Ovary (tissue), 3 donors: ENCODE results near the gene FERMT2.

Experiments
- CTCF ChIP-seq, 3 donors: fragments of 450-650 bp in 2 of 3; fragments of 200-600 bp in 1 of 3; IDR thresholded peaks; one replicate each; pipeline versions ENCODE4 v1.5.1 to v1.8.0; 2016 to 2022; ENCODE audit warnings: antibody characterized with exemption in 3 of 3, mild to moderate bottlenecking in 1 of 3
- EP300 ChIP-seq: sonication (generic); formaldehyde crosslinking; IDR thresholded peaks from one replicate; pipeline ENCODE4 v1.6.1; 2017; ENCODE audit warnings: antibody characterized with exemption
- POLR2A ChIP-seq: fragments of 450-650 bp; IDR thresholded peaks from one replicate; pipeline ENCODE4 v1.6.1; 2017; ENCODE audit warnings: antibody characterized with exemption, mild to moderate bottlenecking, moderate library complexity
- donor health status: DM: no; HTN: no; CAD: no.

DNA sequence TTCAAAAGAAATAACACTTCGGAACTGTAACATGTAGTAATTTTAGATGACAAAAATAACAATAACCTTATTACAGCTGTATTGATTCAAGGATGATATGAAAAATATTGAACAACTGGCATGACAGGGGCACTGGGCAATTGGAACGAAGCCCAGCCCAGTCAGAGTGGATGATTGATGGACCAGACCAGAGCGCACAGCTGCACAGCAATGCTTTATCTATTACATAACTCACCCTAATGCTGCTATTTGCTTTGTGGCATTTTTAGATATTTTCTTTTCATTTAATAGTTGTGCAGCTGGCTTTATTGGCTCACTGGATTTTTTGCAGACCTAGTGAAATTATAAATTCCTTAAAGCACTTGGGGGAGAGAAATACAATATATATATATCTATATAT is 26.9 kb upstream of the FERMT2 start:
- TF ChIP-seq CTCF (IDR thresholded peaks at IDR 0.05) (no peak), POLR2A (no peak), EP300 (no peak)
